ENCODE data around the gene FAM9C. TPM values are rescaled to one million over a fixed set of nuclear protein-coding genes. Genes with fewer than 3 reads are reported as not detected.
"Not testable (repeated sequence)": the region's sequence is repeated elsewhere in the genome, so short reads cannot be mapped to it uniquely, and the experiment has no call there.

Gene FAM9C
- total RNA-seq, 1 donor from 2014 or later, result not detected

GRCh38 chrX:13043138-13043537, 1.3 kb downstream of the FAM9C start:
- no peak for DNase-seq (ENCODE audit: low read depth, low spot score)

DNA sequence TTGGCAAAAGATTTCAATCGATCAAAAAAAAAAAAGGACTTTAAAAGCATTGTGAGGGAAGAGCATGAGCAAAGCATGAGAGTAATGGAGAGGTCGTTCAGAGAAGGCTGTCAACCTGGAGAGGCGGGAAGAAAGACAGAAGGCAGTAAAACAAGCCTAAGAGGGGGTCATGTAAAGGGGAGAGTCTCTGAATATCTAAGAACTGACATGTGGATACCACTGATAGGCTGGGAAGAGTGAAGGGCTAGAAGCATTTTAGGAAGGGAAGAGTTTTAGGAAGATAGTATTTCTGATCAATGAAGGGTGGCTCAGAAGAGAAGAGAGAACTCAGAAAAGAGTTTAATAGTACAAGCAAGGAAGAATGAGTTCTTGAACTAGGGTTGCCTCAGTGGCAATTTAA, 7.5 kb downstream of the FAM9C start:
- DNase-seq (ENCODE audit: low read depth, low spot score), result no peak

- no peak for DNase-seq (ENCODE audit: low read depth, low spot score)
Measured at GRCh38 chrX:13033193-13033592, 11.2 kb downstream of the FAM9C start.

DNA sequence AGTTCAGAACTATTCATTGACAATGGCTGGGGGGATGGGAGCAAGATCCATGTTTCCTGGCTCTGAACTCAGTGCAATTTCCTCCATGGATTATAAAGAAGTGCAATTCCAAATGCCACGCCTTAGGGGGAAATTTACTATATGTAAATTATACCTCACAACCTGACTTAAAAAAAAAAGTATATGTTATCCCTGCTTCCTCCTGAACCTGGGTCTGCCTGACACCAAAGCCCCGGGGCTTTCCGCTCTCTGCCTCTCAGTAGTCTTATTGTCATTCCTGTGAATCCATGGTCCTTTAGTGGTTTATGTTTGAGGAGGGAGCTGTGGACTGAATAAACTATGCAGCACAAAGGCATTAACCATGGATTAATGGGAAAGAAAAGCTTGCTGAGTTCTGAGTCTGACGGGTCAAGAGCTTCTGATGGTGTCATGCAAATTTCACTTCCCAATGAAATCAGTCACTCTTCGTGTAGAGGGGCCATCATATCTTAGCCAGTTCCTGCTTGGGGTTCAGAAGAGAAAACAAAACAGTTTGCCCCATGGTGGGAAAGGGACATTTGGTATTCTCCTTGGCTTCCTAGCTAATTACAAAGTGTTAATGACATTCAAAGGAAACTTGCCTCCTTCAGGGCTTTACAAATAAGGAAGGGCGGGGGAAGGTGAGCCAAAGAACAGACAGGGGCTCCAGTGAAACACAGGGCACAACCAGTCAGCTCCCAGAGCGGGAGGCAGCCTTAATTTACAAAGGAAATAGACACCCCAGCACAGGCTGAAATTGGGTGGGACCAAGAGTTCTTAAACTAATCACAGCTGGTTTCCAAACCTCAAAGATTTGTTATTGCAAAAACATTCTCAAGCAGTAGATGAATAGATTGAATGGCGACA, 14.3 kb downstream of the FAM9C start:
- no peak for DNase-seq (ENCODE audit: low read depth, low spot score)

DNA sequence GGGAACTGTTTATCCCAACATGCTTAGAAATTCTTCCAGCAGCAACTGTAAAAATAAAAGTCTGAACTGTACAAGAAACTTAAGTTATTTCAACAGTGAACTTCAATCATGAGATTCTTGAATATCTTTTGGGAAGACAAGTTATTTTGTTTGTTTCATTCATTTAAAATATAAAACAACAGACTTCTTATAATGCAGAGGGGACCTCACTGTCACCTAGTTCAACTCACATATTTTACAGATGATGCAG, 14.9 kb downstream of the FAM9C start:
- DNase-seq (ENCODE audit: low read depth, low spot score), result no peak

GRCh38 chrX:13028871-13029636, 15.4 kb downstream of the FAM9C start:
- no peak for DNase-seq (ENCODE audit: low read depth, low spot score)

DNA sequence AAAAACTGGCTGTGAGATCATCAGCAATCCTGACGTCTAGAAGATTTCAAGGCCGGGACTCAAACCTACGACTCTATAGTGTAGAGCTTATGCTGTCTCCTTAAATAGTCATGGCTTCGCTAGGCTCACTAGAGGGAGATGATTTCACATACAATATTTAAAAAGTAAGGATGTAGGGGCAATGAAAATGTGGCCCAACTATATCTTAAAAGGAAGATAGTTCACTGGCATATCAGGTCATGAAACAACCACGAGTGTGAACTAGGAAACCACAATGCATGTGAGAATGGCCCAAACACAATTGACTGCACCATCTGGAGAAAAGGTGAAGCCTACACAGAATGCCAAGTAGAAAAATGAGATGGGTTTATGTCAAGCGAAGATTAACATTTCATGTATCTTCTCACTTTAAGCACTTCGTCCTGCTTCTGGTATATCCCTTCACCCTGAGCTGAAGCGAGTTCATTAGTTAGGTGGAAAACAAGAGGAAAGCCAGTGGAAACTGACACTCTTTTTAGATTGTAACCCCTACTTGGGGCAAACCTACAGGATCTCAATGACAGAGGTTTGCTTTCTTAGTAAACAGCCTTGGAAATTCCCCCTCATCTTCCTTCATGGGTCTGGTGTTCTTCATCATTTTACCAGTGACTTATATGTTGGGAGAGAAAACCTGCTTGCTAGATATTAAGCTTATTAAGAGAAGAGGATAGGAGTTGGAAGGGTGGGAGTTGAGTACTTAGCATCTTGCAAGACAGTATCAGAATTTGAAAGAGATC, 17.4 kb downstream of the FAM9C start:
- DNase-seq (ENCODE audit: low read depth, low spot score), result no peak

- DNase-seq (ENCODE audit: low read depth, low spot score), result no peak
Measured at GRCh38 chrX:13024986-13025385, 19.4 kb downstream of the FAM9C start.

- no peak for DNase-seq (ENCODE audit: low read depth, low spot score)
Measured at GRCh38 chrX:13023979-13024378, 20.4 kb downstream of the FAM9C start.

GRCh38 chrX:13023567-13023966, 20.9 kb downstream of the FAM9C start:
- DNase-seq (ENCODE audit: low read depth, low spot score), result no peak

DNA sequence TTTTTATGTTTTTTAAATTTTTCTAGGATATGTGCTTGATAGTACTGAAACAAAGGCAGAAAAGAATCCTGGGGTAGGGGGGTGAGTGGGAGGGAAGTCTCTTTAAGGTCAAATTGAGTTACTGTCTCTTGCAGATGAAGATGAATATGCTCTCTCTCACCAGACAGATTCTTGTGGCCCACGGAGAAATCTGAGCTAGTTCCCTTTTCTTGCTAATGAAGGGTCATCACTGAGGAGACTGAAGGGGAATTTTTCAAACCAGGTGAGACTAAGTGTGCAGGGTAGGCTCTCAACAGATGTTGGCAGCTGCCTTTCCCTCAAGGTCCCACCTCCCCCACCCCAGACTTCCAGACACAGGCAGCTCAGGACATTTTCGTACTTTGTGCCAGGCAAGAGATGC, 21.5 kb downstream of the FAM9C start:
- no peak for DNase-seq (ENCODE audit: low read depth, low spot score)

- not testable (repeated sequence) for DNase-seq (ENCODE audit: low read depth, low spot score)
Measured at GRCh38 chrX:13016731-13017130, 27.7 kb downstream of the FAM9C start.

- no peak for DNase-seq (ENCODE audit: low read depth, low spot score)
Measured at GRCh38 chrX:13015536-13016236, 28.7 kb downstream of the FAM9C start.

DNA sequence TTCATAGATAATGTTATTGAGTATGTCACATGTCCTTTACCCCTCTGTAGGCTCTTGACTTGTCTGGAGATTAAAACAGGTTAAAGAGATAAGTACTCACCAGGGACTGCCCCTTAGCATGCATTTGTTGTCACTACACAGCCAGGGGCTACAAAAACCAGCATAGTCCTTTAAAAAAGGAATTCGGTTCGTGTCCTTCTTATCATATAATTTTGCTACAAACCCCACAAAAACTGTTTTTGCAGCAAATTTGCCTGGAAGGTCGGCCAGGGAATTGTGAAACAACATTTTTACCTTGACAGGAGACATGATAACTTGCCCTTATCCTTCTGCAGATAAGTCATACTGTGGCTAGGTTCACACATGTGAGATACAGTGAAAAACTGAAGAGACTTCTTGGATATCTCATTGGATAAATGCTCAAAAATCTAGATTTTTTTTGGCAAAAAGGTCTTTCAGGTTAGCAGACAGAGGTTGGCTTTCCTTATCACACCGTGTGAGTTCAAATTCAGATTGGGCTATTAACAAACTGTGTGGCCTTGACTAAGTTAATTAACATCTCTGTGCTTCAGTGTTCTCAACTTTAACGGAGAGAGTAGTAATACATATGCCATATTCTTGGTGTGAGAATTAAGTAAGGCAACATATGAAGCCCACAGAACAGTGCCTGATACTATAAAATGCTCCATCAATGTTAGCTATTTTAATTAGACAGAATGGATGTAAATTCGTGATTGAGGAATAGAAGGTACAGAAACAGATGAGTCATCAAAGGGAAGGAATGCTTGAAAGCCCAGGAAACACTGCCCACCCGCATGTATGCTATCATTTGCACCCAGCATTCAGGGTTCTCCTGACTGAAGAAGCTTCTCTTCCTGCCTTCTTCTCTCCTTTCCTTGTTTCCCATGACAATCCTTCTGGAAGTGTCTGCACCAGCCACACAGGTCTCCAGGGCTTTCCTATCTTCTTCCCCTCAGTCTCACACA, 30.0 kb downstream of the FAM9C start:
- DNase-seq (ENCODE audit: low read depth, low spot score), result no peak

DNA sequence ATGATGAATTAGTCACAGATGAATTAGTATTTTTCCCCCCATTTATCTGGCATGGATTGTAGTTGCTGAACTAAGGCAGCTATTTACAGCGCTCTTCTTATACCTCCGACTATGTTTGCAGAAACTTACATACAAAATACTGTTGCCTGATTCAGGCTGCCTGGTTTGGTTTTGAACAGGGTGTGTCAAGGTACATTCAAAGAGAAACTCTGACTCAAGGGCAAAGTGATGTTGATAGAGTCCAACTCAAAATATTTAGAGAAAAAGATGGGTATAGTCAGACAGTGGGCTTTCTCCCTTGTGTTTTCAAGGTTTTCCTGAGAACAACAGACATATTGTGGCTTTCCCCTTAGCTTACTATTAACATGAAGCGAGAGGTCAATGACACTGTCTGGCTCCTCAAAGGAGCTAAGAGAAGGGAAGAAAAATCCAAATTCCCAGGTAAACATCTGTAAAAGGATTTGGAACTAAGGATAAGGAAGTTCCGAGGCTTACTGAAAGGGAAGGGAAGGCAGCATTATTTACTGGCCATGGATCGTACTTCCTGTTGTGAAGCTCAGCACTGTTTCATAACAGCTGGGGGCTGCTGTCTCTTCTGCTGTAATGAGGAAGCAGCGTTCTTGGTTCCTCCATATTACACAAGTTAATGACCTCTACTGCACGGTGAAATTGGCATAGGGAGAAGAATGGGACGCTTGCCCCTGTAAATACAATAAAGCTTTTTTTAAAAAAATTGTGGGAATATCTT, 30.9 kb downstream of the FAM9C start:
- no peak for DNase-seq (ENCODE audit: low read depth, low spot score)

GRCh38 chrX:13010546-13010945, 33.9 kb downstream of the FAM9C start:
- no peak for DNase-seq (ENCODE audit: low read depth, low spot score)

- no peak for DNase-seq (ENCODE audit: low read depth, low spot score)
Measured at GRCh38 chrX:13009844-13010243, 34.6 kb downstream of the FAM9C start.

- DNase-seq (ENCODE audit: low read depth, low spot score), result no peak
Measured at GRCh38 chrX:13009273-13009672, 35.1 kb downstream of the FAM9C start.

DNA sequence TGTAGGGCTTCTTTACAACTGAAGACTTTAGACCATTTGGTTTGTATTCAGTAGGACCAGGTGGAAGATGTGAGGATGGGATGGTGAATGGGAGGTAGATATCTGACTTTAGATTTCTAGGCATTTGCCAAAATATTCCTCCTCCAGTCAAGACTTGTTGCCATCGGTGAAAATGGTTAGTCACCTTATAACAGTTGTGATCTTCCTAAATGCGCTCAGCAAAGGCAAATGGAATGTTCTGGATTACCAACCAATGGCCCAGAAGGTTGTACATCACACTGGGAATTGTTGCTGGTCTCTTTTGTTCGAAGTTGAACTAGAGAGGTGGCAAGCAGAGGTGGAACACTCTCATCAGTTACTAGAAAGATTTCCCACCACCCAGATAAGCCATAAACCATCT, 35.6 kb downstream of the FAM9C start:
- DNase-seq (ENCODE audit: low read depth, low spot score), result no peak

DNA sequence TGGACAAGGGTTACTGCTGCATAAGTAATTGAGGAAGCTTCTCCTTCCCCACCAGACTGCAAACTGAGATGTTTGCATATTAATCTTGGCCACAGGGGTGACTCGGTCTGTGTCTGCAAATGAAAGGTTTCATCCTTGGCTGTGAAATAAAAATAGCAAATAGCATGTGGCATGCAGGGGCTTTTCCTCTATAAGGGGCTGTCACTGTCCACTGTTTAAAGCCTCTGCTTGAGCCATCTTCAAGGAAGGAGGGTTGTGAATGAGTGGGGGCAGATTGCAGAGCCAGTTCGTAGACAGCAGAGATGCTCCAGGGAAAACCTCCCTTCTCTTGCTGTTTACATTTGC, 36.3 kb downstream of the FAM9C start:
- no peak for DNase-seq (ENCODE audit: low read depth, low spot score)
